OCI-LY3 (cell line): ENCODE data around the gene SYT4.
A peak's percentile ranks its signal among the peaks of the same experiment; 100 is the strongest.
"Not testable (repeated sequence)": the region's sequence is repeated elsewhere in the genome, so short reads cannot be mapped to it uniquely, and the experiment has no call there.

Experiments used
- H2AFZ ChIP-seq: fragments of 200-600, 300-600 bp; shearing (Covaris generic); 2 replicates; pipeline ENCODE4 v1.6.0; 2014; ENCODE audit warnings: antibody characterized with exemption, low read depth, low read length
- H3K27ac ChIP-seq: fragments of 200-600, 300-600 bp; sonication (generic); 2 replicates; pipeline ENCODE4 v1.5.1; 2014; ENCODE audit warnings: mild to moderate bottlenecking, low read length, moderate library complexity, mixed read lengths
- H3K27me3 ChIP-seq: fragments of 200-600, 300-600 bp; sonication (generic); 2 replicates; pipeline ENCODE4 v1.6.1; 2014; ENCODE audit warnings: low read depth, low read length, mixed read lengths
- H3K36me3 ChIP-seq: fragments of 200-600, 300-600 bp; sonication (generic); replicated peaks from 2 replicates; pipeline ENCODE3; 2014; ENCODE audit warnings: low read depth, low read length, mixed read lengths
- H3K4me1 ChIP-seq: fragments of 300-600, 200-600 bp; sonication (generic); 2 replicates; pipeline ENCODE4 v1.6.1; 2014; ENCODE audit warnings: low read length, mixed read lengths
- H3K4me2 ChIP-seq: fragments of 200-600, 300-600 bp; sonication (generic); 2 replicates; pipeline ENCODE4 v1.6.1; 2014; ENCODE audit warnings: low read length, mixed read lengths
- H3K4me3 ChIP-seq: fragments of 300-600, 200-600 bp; sonication (generic); 2 replicates; pipeline ENCODE4 v1.5.1; 2014; ENCODE audit warnings: antibody characterized with exemption, mild to moderate bottlenecking, low read length, moderate library complexity
- H3K79me2 ChIP-seq: fragments of 300-600, 200-600 bp; shearing (Covaris generic); 2 replicates; pipeline ENCODE4 v1.6.1; 2014; ENCODE audit warnings: mild to moderate bottlenecking, low read length, mixed read lengths
- H3K9ac ChIP-seq: fragments of 300-600, 200-600 bp; shearing (Covaris generic); 2 replicates; pipeline ENCODE4 v1.6.0; 2014; ENCODE audit warnings: mild to moderate bottlenecking, low read length, moderate library complexity
- H3K9me3 ChIP-seq: fragments of 200-600, 300-600 bp; shearing (Covaris generic); 2 replicates; pipeline ENCODE4 v1.6.1; 2014; ENCODE audit warnings: low read length, mixed read lengths; ENCODE audit not compliant: insufficient read depth
- H4K20me1 ChIP-seq: fragments of 200-600, 300-600 bp; sonication (generic); 2 replicates; pipeline ENCODE4 v1.6.1; 2016; ENCODE audit warnings: low read length, mixed read lengths; ENCODE audit not compliant: insufficient read depth
- CTCF ChIP-seq: fragments of 200-600, 300-600 bp; sonication (generic); IDR thresholded peaks from 2 replicates; pipeline ENCODE4 v1.5.1; 2014; ENCODE audit warnings: antibody characterized with exemption, low read length, low read depth
- EZH2phosphoT487 ChIP-seq: fragments of 200-600 bp; shearing (Covaris generic); IDR thresholded peaks from 2 replicates; pipeline ENCODE4 v1.6.1; 2018; ENCODE audit warnings: antibody characterized with exemption, mixed run types, low read depth

SYT4 gene

GRCh38 chr18:43310239-43310638 is 32.9 kb upstream of the SYT4 start:
- H3K4me3 ChIP-seq = no peak overlapping the region
- TF ChIP-seq CTCF (no peak), EZH2phosphoT487 (no peak)
- H2AFZ ChIP-seq = no peak overlapping the region
- H3K4me2 ChIP-seq = no peak overlapping the region
- H3K27ac ChIP-seq = no peak overlapping the region
- H3K79me2 ChIP-seq = no peaks in the 10 kb centered on the region
- H3K27me3 ChIP-seq = no peaks in the 10 kb centered on the region
- H3K9me3 ChIP-seq = no peaks in the 10 kb centered on the region
- peaks cover 4% of the 10 kb centered on the region for H3K4me1 ChIP-seq
- no peaks in the 10 kb centered on the region for H4K20me1 ChIP-seq
- H3K9ac ChIP-seq = no peak overlapping the region
- H3K36me3 ChIP-seq = no peaks in the 10 kb centered on the region

DNA sequence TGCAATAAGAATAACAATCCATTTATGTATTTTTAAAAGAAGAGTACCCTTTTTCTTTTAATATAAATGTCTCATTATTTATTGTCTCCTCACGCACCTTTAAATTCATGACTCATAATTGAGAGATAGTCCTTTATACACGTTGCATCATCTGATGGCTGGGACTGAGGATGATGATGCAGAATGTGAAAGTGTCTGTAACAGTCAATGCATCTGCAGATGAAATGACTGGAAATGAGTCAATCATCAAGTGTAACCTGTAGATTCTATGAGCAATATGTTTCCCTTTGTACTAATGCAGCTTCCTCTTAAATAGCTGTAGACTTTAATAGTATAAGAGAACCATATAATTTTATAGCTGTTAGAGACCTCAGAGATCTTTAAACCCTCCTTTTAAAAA is 26.1 kb upstream of the SYT4 start:
- TF ChIP-seq CTCF = no peak
- no peak for TF ChIP-seq EZH2phosphoT487
- Histone ChIP-seq H3K27ac (peak overlapping the region; percentile 9; the same call in 1 of the 2 replicates), H3K79me2 (no peaks in the 10 kb centered on the region), H3K4me2 (peak overlapping the region; percentile 47), H3K4me3 (no peak overlapping the region), H3K9ac (no peak overlapping the region), H2AFZ (0 out of 2 replicates have a peak overlapping the region, but pooled peaks have one; percentile 1), H4K20me1 (no peaks in the 10 kb centered on the region), H3K4me1 (peaks cover 28% of the 10 kb centered on the region), H3K36me3 (no peaks in the 10 kb centered on the region), H3K9me3 (no peaks in the 10 kb centered on the region), H3K27me3 (no peaks in the 10 kb centered on the region)

- H2AFZ ChIP-seq, H3K9me3 ChIP-seq, H3K4me1 ChIP-seq, H4K20me1 ChIP-seq, H3K9ac ChIP-seq, H3K79me2 ChIP-seq, H3K36me3 ChIP-seq, H3K27me3 ChIP-seq, H3K27ac ChIP-seq, H3K4me3 ChIP-seq, H3K4me2 ChIP-seq: not testable (repeated sequence)
These were observed 8.9 kb upstream of the SYT4 start for GRCh38 chr18:43286187-43286586.

- no peak overlapping the region for H2AFZ ChIP-seq
- H3K9me3 ChIP-seq = no peaks in the 10 kb centered on the region
These were observed 6.0 kb upstream of the SYT4 start for GRCh38 chr18:43283299-43283698.

More at GRCh38 chr18:43283299-43283698, 6.0 kb upstream of the SYT4 start:
- Histone ChIP-seq H3K27me3 (no peaks in the 10 kb centered on the region), H3K9ac (no peak overlapping the region), H3K36me3 (no peaks in the 10 kb centered on the region), H3K4me2 (no peak overlapping the region), H3K79me2 (no peaks in the 10 kb centered on the region), H3K27ac (no peak overlapping the region), H4K20me1 (no peaks in the 10 kb centered on the region), H3K4me3 (no peak overlapping the region), H3K4me1 (peaks cover 3% of the 10 kb centered on the region; the same call in 1 of the 2 replicates)
- TF ChIP-seq EZH2phosphoT487 (no peak), CTCF (no peak)
